ENCODE results near the gene RREB1.
A peak's percentile ranks its signal among the peaks of the same experiment; 100 is the strongest.

The RREB1 gene

GRCh38 chr6:7100072-7100752 lies 7.5 kb upstream of the RREB1 start:
- no peaks in the 10 kb centered on the region for H3K36me3 ChIP-seq (ENCODE audit: control insufficient read depth, insufficient read depth, low read length)
- no CpG with 5 or more reads among the region's 3 CpGs for WGBS (ENCODE audit: insufficient coverage, insufficient read length)
- no peak for DNase-seq (ENCODE audit: low read depth, low spot score)
- no peak overlapping the region for H3K4me3 ChIP-seq (ENCODE audit: low read length)
- no peak overlapping the region for H3K27ac ChIP-seq (ENCODE audit: low read length)
- no peaks in the 10 kb centered on the region for H3K9me3 ChIP-seq (ENCODE audit: control insufficient read depth, insufficient read depth, low read length)
- H3K4me1 ChIP-seq (ENCODE audit: control insufficient read depth, insufficient read depth, low read length): peaks cover 2% of the 10 kb centered on the region; the same call in 1 of the 2 replicates
- H3K27me3 ChIP-seq (ENCODE audit: control insufficient read depth, insufficient read depth, low read length): no peaks in the 10 kb centered on the region

DNA sequence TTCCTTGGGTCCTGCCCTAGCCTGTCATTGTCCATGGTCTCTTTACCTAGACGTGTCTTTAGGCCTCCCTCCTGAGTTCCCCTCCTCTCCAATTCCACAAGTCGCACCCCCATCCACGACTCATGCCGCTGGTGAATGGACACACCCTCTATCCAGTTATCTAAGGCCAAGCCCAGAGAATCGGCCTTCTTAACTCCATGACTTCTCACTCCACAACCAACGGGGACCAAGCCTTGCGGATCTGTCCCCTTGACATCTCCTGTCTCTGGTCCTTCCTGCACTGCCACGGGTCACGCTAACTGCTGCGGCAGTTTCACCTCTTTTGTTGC lies 7.0 kb upstream of the RREB1 start:
- Histone ChIP-seq H3K27ac (ENCODE audit: low read length) (no peak overlapping the region), H3K27me3 (ENCODE audit: control insufficient read depth, insufficient read depth, low read length) (no peaks in the 10 kb centered on the region), H3K4me3 (ENCODE audit: low read length) (no peak overlapping the region), H3K9me3 (ENCODE audit: control insufficient read depth, insufficient read depth, low read length) (no peaks in the 10 kb centered on the region), H3K36me3 (ENCODE audit: control insufficient read depth, insufficient read depth, low read length) (no peaks in the 10 kb centered on the region), H3K4me1 (ENCODE audit: control insufficient read depth, insufficient read depth, low read length) (peaks cover 2% of the 10 kb centered on the region; the same call in 1 of the 2 replicates)
- no CpG with 5 or more reads among the region's 10 CpGs for WGBS (ENCODE audit: insufficient coverage, insufficient read length)
- DNase-seq (ENCODE audit: low read depth, low spot score): no peak

DNA sequence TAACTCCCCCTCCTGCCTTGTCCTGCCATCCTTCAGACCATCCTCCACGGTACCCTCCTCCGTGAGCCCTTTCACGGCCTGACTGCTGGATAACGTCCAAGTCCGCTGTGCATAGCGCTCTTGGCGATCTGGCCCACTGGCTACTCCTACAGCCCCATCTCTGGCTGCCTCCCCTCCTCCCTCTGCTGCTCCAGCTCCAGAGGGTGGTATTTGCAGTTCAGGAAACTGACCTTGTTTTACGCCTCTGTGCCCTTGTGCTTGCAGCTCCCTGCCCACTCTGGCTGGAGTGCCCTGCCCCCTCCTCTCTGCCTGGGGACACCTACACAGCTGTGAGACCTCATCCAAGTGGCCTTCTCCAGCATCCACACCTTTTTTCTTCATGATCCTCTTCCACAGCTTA lies 6.5 kb upstream of the RREB1 start:
- DNase-seq (ENCODE audit: low read depth, low spot score): no peak
- H3K4me1 ChIP-seq (ENCODE audit: control insufficient read depth, insufficient read depth, low read length): peaks cover 2% of the 10 kb centered on the region; the same call in 1 of the 2 replicates
- no peaks in the 10 kb centered on the region for H3K27me3 ChIP-seq (ENCODE audit: control insufficient read depth, insufficient read depth, low read length)
- no peak overlapping the region for H3K27ac ChIP-seq (ENCODE audit: low read length)
- WGBS (ENCODE audit: insufficient coverage, insufficient read length): no CpG with 5 or more reads among the region's 8 CpGs
- no peaks in the 10 kb centered on the region for H3K9me3 ChIP-seq (ENCODE audit: control insufficient read depth, insufficient read depth, low read length)
- H3K36me3 ChIP-seq (ENCODE audit: control insufficient read depth, insufficient read depth, low read length): no peaks in the 10 kb centered on the region
- no peak overlapping the region for H3K4me3 ChIP-seq (ENCODE audit: low read length)

- Histone ChIP-seq H3K9me3 (ENCODE audit: control insufficient read depth, insufficient read depth, low read length) (no peaks in the 10 kb centered on the region), H3K36me3 (ENCODE audit: control insufficient read depth, insufficient read depth, low read length) (no peaks in the 10 kb centered on the region), H3K4me1 (ENCODE audit: control insufficient read depth, insufficient read depth, low read length) (peaks cover 2% of the 10 kb centered on the region; the same call in 1 of the 2 replicates), H3K4me3 (ENCODE audit: low read length) (no peak overlapping the region), H3K27ac (ENCODE audit: low read length) (no peak overlapping the region), H3K27me3 (ENCODE audit: control insufficient read depth, insufficient read depth, low read length) (no peaks in the 10 kb centered on the region)
- no peak for DNase-seq (ENCODE audit: low read depth, low spot score)
- WGBS (ENCODE audit: insufficient coverage, insufficient read length): no CpG with 5 or more reads among the region's 3 CpGs
These were observed 3.0 kb upstream of the RREB1 start for GRCh38 chr6:7104752-7105151.

DNA sequence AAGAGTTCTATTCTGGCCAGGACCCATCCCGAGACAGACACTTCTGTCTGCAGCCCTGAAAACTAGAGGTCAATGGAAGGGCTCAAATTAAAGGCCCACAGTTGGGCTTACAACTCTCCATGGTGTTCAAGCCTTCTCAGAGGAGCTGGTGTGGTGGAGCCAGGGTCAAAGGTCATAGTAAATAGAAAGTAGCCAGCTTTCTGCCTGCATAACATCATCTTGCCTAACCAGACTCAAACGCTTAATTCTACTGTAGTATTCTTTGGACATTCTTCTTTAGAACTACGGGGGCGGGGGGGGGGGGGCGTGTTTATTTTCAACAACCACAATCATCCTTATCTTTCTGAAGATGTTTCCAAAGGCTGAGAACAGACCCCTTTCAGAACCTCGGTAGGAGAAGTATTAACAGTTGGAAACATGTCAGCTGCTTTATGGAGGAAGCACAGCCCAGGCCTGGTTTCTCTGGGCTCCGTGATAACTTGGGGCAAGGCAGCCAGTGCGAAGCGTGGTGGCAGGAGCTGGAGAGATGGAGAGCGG lies 1.5 kb upstream of the RREB1 start:
- Histone ChIP-seq H3K9me3 (ENCODE audit: control insufficient read depth, insufficient read depth, low read length) (no peaks in the 10 kb centered on the region), H3K36me3 (ENCODE audit: control insufficient read depth, insufficient read depth, low read length) (no peaks in the 10 kb centered on the region), H3K27ac (ENCODE audit: low read length) (no peak overlapping the region), H3K4me1 (ENCODE audit: control insufficient read depth, insufficient read depth, low read length) (no peaks in the 10 kb centered on the region), H3K27me3 (ENCODE audit: control insufficient read depth, insufficient read depth, low read length) (no peaks in the 10 kb centered on the region), H3K4me3 (ENCODE audit: low read length) (no peak overlapping the region; the same call in 1 of the 2 replicates)
- WGBS (ENCODE audit: insufficient coverage, insufficient read length): no CpG with 5 or more reads among the region's 10 CpGs
- DNase-seq (ENCODE audit: low read depth, low spot score): no peak

- H3K9me3 ChIP-seq (ENCODE audit: control insufficient read depth, insufficient read depth, low read length): no peaks in the 10 kb centered on the region
- DNase-seq (ENCODE audit: low read depth, low spot score): no peak
- no peaks in the 10 kb centered on the region for H3K4me1 ChIP-seq (ENCODE audit: control insufficient read depth, insufficient read depth, low read length)
- H3K27ac ChIP-seq (ENCODE audit: low read length): no peak overlapping the region
- no peaks in the 10 kb centered on the region for H3K36me3 ChIP-seq (ENCODE audit: control insufficient read depth, insufficient read depth, low read length)
- peak overlapping the region; percentile 79; the same call in 1 of the 2 replicates for H3K4me3 ChIP-seq (ENCODE audit: low read length)
- H3K27me3 ChIP-seq (ENCODE audit: control insufficient read depth, insufficient read depth, low read length): no peaks in the 10 kb centered on the region
- no CpG with 5 or more reads among the region's 66 CpGs for WGBS (ENCODE audit: insufficient coverage, insufficient read length)
These were observed 796 bp upstream of the RREB1 start for GRCh38 chr6:7106752-7107577.

DNA sequence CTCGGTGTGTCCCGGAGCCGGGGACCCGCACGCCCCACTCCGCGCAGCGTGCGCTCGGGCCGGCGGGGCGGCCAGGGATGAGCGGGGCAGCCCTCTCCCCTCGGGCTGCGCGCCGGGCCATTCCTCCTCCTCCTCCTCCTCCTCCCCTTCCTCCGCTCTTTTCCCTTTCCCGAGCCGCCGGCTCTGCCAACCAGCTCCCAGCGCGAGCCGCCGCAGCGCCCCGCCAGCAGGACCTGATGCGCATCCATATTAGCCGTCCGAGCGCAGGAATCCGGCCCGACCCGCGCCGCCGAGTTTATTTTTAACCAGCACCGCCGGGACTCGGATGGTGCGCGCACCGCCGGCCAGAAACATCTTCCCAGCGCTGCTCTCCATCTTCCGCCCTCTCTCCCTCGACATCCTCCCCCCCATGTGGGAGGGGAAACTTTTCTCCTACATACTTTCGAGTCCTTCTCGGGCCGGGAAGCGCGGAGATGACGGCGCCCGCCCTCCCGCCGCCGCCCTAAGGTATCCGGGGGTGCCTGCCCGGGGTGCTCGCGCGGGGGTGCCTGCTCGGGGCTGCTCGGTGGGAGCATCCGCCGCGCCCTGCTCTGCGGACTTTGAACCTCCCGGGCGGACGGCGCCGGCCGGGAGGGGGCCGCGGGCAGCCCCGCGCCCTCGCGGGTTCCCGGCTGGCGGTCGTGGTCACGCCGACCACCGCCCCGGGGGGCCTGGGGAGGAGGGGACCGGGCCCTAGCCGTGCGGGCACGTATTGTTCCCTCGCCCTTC lies 619 bp downstream of the RREB1 start:
- H3K4me1 ChIP-seq (ENCODE audit: control insufficient read depth, insufficient read depth, low read length): 0 out of 2 replicates have a peak, but pooled peaks cover 1% of the 10 kb centered on the region
- no peaks in the 10 kb centered on the region for H3K27me3 ChIP-seq (ENCODE audit: control insufficient read depth, insufficient read depth, low read length)
- no peak overlapping the region for H3K27ac ChIP-seq (ENCODE audit: low read length)
- peak overlapping the region; percentile 79 for H3K4me3 ChIP-seq (ENCODE audit: low read length)
- H3K9me3 ChIP-seq (ENCODE audit: control insufficient read depth, insufficient read depth, low read length): no peaks in the 10 kb centered on the region
- no CpG with 5 or more reads among the region's 94 CpGs for WGBS (ENCODE audit: insufficient coverage, insufficient read length)
- no peaks in the 10 kb centered on the region for H3K36me3 ChIP-seq (ENCODE audit: control insufficient read depth, insufficient read depth, low read length)
- DNase-seq (ENCODE audit: low read depth, low spot score): no peak

DNA sequence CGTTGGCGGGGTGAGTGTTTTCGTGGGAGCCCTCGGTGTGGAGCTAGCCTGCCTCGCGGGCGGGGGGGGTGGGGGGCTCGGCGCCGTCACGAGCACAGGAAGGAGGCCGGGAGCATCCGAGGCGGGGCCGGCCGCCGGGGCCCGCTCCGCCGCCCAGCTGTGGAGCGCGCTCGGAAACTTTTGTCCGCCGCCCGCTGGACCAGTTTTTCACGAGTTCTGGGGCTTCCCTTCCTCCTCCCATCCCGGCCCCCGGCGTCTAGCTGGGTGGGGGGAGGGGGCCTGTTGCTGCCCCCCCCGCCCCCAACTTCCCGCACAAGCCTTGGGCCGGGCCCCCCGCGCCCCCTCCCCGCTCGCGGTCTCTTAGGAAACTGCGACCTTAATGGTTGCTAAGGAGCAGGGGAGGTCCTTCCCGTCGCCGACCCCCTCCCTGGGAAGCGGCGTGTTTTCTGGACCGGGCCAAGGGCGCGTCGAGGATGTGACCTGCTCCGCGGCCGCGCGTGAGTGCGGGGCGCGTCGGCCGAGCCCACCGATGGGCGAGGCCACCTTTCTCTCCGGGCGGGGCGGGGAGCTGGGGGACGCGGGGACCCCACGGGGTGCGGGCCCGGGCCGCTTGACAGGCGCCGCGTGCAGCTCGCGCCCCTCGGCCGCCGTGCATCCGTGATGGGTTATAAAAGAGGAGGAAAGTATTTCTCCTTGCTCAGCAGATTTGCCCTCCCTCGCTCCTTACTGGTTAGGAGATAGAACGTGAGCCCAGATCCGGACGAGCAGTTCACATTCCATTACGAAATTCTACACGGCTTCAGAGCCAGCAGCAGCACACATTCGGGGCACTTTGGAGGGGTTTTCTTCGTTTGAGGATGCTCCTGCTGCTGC lies 1.4 kb downstream of the RREB1 start:
- Histone ChIP-seq H3K27me3 (ENCODE audit: control insufficient read depth, insufficient read depth, low read length) (no peaks in the 10 kb centered on the region), H3K36me3 (ENCODE audit: control insufficient read depth, insufficient read depth, low read length) (no peaks in the 10 kb centered on the region), H3K27ac (ENCODE audit: low read length) (no peak overlapping the region), H3K4me1 (ENCODE audit: control insufficient read depth, insufficient read depth, low read length) (0 out of 2 replicates have a peak, but pooled peaks cover 1% of the 10 kb centered on the region), H3K4me3 (ENCODE audit: low read length) (peak overlapping the region; percentile 79; the same call in 1 of the 2 replicates), H3K9me3 (ENCODE audit: control insufficient read depth, insufficient read depth, low read length) (no peaks in the 10 kb centered on the region)
- no peak for DNase-seq (ENCODE audit: low read depth, low spot score)
- WGBS (ENCODE audit: insufficient coverage, insufficient read length): no CpG with 5 or more reads among the region's 86 CpGs

DNA sequence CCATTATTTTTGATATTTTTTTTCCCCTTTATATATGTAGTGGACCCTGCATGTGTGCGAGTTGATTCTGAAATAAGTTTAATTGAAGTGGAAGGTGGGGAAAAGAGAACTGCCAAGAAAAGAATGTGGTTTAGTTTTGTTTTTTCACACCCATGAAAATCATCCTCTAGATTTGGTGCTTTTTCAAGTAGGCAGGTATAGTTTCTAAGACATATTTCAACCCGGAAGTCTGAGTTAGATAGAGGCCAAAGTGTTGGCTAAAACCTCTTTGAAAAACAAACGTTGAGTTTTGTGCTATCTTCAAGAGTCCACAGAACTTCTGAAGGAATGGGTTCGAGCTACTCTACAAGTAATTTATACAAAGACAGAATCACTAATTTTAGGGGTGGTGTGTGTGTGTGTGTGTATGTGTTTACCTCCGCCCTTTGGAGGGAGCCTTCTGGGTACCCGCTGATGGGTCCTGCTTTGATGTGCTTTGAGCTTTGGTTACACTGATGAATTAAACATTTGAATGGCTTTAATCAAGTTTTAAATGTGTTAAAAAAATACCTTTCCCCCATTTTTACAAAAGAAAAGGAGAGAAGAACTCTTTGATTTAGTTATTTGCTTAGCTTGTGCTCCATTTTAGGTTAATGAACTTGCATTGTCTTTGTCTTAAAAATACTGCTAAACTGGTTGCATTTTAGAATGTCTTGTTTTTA lies 2.5 kb downstream of the RREB1 start:
- H3K4me3 ChIP-seq (ENCODE audit: low read length): no peak overlapping the region
- H3K27ac ChIP-seq (ENCODE audit: low read length): no peak overlapping the region
- DNase-seq (ENCODE audit: low read depth, low spot score): no peak
- no CpG with 5 or more reads among the region's 6 CpGs for WGBS (ENCODE audit: insufficient coverage, insufficient read length)
- no peaks in the 10 kb centered on the region for H3K27me3 ChIP-seq (ENCODE audit: control insufficient read depth, insufficient read depth, low read length)
- no peaks in the 10 kb centered on the region for H3K36me3 ChIP-seq (ENCODE audit: control insufficient read depth, insufficient read depth, low read length)
- H3K9me3 ChIP-seq (ENCODE audit: control insufficient read depth, insufficient read depth, low read length): no peaks in the 10 kb centered on the region
- H3K4me1 ChIP-seq (ENCODE audit: control insufficient read depth, insufficient read depth, low read length): 0 out of 2 replicates have a peak, but pooled peaks cover 1% of the 10 kb centered on the region
